RWPE1 (cell line): ENCODE results near the gene SEMA4C.
"Not testable (repeated sequence)": the region's sequence is repeated elsewhere in the genome, so short reads cannot be mapped to it uniquely, and the experiment has no call there.

Experiments used
- CTCF ChIA-PET: fragments of 350-600 bp; sonication (Branson Sonifier 250); formaldehyde crosslinking; extraction: SDS; loops from one replicate; lab custom pipeline; 2021; lab: Yijun Ruan, JAX
- POLR2A ChIA-PET: fragments of 400-600 bp; formaldehyde crosslinking; extraction: SDS; loops from one replicate; lab custom pipeline; 2020; ENCODE audit warnings: antibody characterized with exemption; ENCODE audit not compliant: low non-redundant PET; lab: Yijun Ruan, JAX
- DNase-seq: peaks from one replicate; pipeline ENCODE4 v3.0.0; 2012; ENCODE audit warnings: low spot score
- H3K27ac ChIP-seq: fragments of 450-650 bp; 2 replicates; pipeline ENCODE4 v1.5.1; 2017
- CTCF ChIP-seq: fragments of 450-650 bp; conservative IDR thresholded peaks from 2 replicates; pipeline ENCODE4 v1.5.1; 2017; ENCODE audit warnings: low read depth, mild to moderate bottlenecking

Gene SEMA4C

GRCh38 chr2:96865654-96866053 is 4.2 kb downstream of the SEMA4C start:
- TF ChIP-seq CTCF: no peak
- POLR2A ChIA-PET: no interaction called here
- peak overlapping the region; percentile 89 for H3K27ac ChIP-seq
- no peak for DNase-seq
- CTCF ChIA-PET: interaction anchor here (0.8 kb wide), 1 partner anchor 90 kb away, joined by 4 read pairs; no protein-coding TSS in a partner anchor

GRCh38 chr2:96864343-96865091 is 5.4 kb downstream of the SEMA4C start:
- ChIA-PET POLR2A (no interaction called here), CTCF (interaction anchor here (0.5 to 0.9 kb wide), 3 partner anchors 16 to 63 kb away, joined by 3 to 6 read pairs (median 3); no protein-coding TSS in a partner anchor)
- no peak for TF ChIP-seq CTCF
- H3K27ac ChIP-seq: peak overlapping the region; percentile 89; the same call in 1 of the 2 replicates
- no peak for DNase-seq

GRCh38 chr2:96863575-96864342 is 6.1 kb downstream of the SEMA4C start:
- peak overlapping the region; percentile 34 for H3K27ac ChIP-seq
- CTCF ChIA-PET: interaction anchor here (0.5 to 1.6 kb wide), 4 partner anchors 16 to 87 kb away, joined by 3 to 6 read pairs (median 4); no protein-coding TSS in a partner anchor
- no peak for TF ChIP-seq CTCF
- POLR2A ChIA-PET: no interaction called here
- no peak for DNase-seq

GRCh38 chr2:96863056-96863455 is 6.8 kb downstream of the SEMA4C start:
- peak overlapping the region; percentile 34 for H3K27ac ChIP-seq
- ChIA-PET CTCF (interaction anchor here (1.6 kb wide), 1 partner anchor 88 kb away, joined by 5 read pairs; no protein-coding TSS in a partner anchor), POLR2A (interaction anchor here (1.3 kb wide), 1 partner anchor 87 kb away, joined by 3 read pairs; no protein-coding TSS in a partner anchor)
- DNase-seq: not testable (repeated sequence)

- no peak for TF ChIP-seq CTCF
- H3K27ac ChIP-seq: peak overlapping the region; percentile 72
- POLR2A ChIA-PET: no interaction called here
- no peak for DNase-seq
- CTCF ChIA-PET: interaction anchor here (0.6 kb wide), 1 partner anchor 89 kb away, joined by 7 read pairs; no protein-coding TSS in a partner anchor
Measured at GRCh38 chr2:96861074-96861473, 8.8 kb downstream of the SEMA4C start.

- H3K27ac ChIP-seq: peak overlapping the region; percentile 72
- TF ChIP-seq CTCF: no peak
- CTCF ChIA-PET: no interaction called here
- DNase-seq: no peak
- POLR2A ChIA-PET: no interaction called here
Measured at GRCh38 chr2:96860065-96861029, 9.5 kb downstream of the SEMA4C start.
